Panc1 (cell line): Measurements from ENCODE around the gene APOM. TPM values are rescaled to one million over a fixed set of nuclear protein-coding genes. Genes with fewer than 3 reads are reported as not detected.

Source experiments
- ATAC-seq: fragments of 200-7000 bp; cut with Tn5 transposase; 2 replicates; pipeline ENCODE4 v1.9.1; 2020; ENCODE audit warnings: mild to moderate bottlenecking, moderate library complexity
- BruUV-seq: library from RNA; stranded (reverse); fragments of 400-500 nt; replicated peaks from 2 replicates; lab custom pipeline; 2021; lab: Mats Ljungman, UMichigan
- CTCF ChIA-PET: fragments of 300-600 bp; sonication (Branson Sonifier 250); formaldehyde crosslinking; loops from one replicate; lab custom pipeline; 2022; ENCODE audit warnings: antibody characterized with exemption; lab: Charles Lee
- POLR2A ChIA-PET: fragments of 300-600 bp; sonication (Branson Sonifier 250); formaldehyde crosslinking; loops from one replicate; lab custom pipeline; 2022; ENCODE audit warnings: antibody characterized with exemption; lab: Charles Lee
- DNase-seq: peaks from one replicate; pipeline ENCODE4 v3.0.0-alpha.2; 2010; ENCODE audit warnings: low read depth, low spot score
- H3K27ac ChIP-seq: 2 replicates; pipeline ENCODE4 v1.5.1; 2011; ENCODE audit warnings: mild to moderate bottlenecking, low read length, inconsistent platforms
- H3K27me3 ChIP-seq: fragments of 200-500 bp; sonication (Bioruptor generic); 2 replicates; pipeline ENCODE4 v1.6.0; 2014; ENCODE audit warnings: low read length, inconsistent platforms; ENCODE audit not compliant: control insufficient read depth, insufficient read depth
- H3K36me3 ChIP-seq: fragments of 200-500 bp; sonication (Bioruptor generic); 2 replicates; pipeline ENCODE4 v1.5.1; 2014; ENCODE audit warnings: inconsistent platforms, mild to moderate bottlenecking, low read length, moderate library complexity; ENCODE audit not compliant: control insufficient read depth, insufficient read depth
- H3K4me1 ChIP-seq: 2 replicates; pipeline ENCODE4 v1.5.1; 2011; ENCODE audit warnings: inconsistent platforms, mild to moderate bottlenecking, low read length, moderate library complexity; ENCODE audit not compliant: control insufficient read depth, insufficient read depth
- H3K4me3 ChIP-seq, 2 experiments: 2 replicates each; pipeline ENCODE4 v1.5.1; 2011 to 2012; ENCODE audit warnings: low read depth in 2 of 2, low read length in 2 of 2, mild to moderate bottlenecking in 2 of 2, inconsistent platforms in 1 of 2, moderate library complexity in 1 of 2
- H3K9me3 ChIP-seq: fragments of 200-500 bp; sonication (Bioruptor generic); 2 replicates; pipeline ENCODE4 v1.5.1; 2014; ENCODE audit warnings: low read depth, mild to moderate bottlenecking, inconsistent platforms, low read length, moderate library complexity; ENCODE audit not compliant: control insufficient read depth, insufficient read depth
- CTCF ChIP-seq: fragments of 450-650 bp; IDR thresholded peaks from 2 replicates; pipeline ENCODE4 v1.5.1; 2017; ENCODE audit warnings: mild to moderate bottlenecking
- POLR2AphosphoS5 ChIP-seq: IDR thresholded peaks from 2 replicates; pipeline ENCODE4 v1.6.1; 2012; ENCODE audit warnings: mild to moderate bottlenecking, low read depth, low read length, moderate library complexity
- REST ChIP-seq, 2 experiments: IDR thresholded peaks; 2 replicates each; pipeline ENCODE4 v1.6.1; 2011 to 2012; ENCODE audit warnings: low read depth in 2 of 2, control low read depth in 1 of 2, low read length in 1 of 2, mild to moderate bottlenecking in 1 of 2, moderate library complexity in 1 of 2; ENCODE audit not compliant: insufficient read depth in 1 of 2
- SIN3A ChIP-seq: IDR thresholded peaks from 2 replicates; pipeline ENCODE4 v1.6.1; 2012; ENCODE audit warnings: low read depth, mild to moderate bottlenecking, low read length, moderate library complexity, borderline replicate concordance; ENCODE audit not compliant: insufficient read depth
- TCF7L2 ChIP-seq: IDR thresholded peaks from 2 replicates; pipeline ENCODE4 v1.6.1; 2011; ENCODE audit warnings: mild to moderate bottlenecking, low read depth, low read length, inconsistent platforms
- in situ Hi-C: cut with HindIII; loops from 2 replicates; pipeline ENCODE4 v1.10.0; 2016; ENCODE audit warnings: low sequenced_read_pairs, low pct_unique_long_range_greater_than_20kb
- intact Hi-C: fragments of 100-400 bp; cut with micrococcal nuclease; formaldehyde crosslinking; loops from one replicate; pipeline ENCODE4 v1.10.0; 2022; ENCODE audit not compliant: unreplicated experiment
- total RNA-seq: library from RNA; stranded (reverse); gene quantifications from one replicate; pipeline ENCODE4 v1.2.1, GENCODE V29; 2021; ENCODE audit not compliant: unreplicated experiment

APOM gene
- total RNA-seq, 1 experiment from 2014 or later: 1.8 TPM

GRCh38 chr6:31634969-31635575 is 20.6 kb upstream of the APOM start:
- no peak for TF ChIP-seq CTCF
- no peak for TF ChIP-seq REST (IDR thresholded peaks at IDR 0.05; ENCODE audit: insufficient read depth in 1 of 2, low read depth in 2 of 2, low read length in 1 of 2)
- no peak for TF ChIP-seq TCF7L2
- Histone ChIP-seq H3K27ac (no peak overlapping the region), H3K4me1 (peaks cover 11% of the 10 kb centered on the region; the same call in 1 of the 2 replicates), H3K9me3 (no peaks in the 10 kb centered on the region), H3K36me3 (peaks cover 30% of the 10 kb centered on the region), H3K27me3 (no peaks in the 10 kb centered on the region), H3K4me3 (no peak overlapping the region)
- in situ Hi-C loops (no loop called here), intact Hi-C loops (no loop called here)
- CTCF ChIA-PET: no interaction called here
- POLR2A ChIA-PET: no interaction called here
- ATAC-seq (no peak), DNase-seq (no peak)
- no TSS peak for BruUV-seq

DNA sequence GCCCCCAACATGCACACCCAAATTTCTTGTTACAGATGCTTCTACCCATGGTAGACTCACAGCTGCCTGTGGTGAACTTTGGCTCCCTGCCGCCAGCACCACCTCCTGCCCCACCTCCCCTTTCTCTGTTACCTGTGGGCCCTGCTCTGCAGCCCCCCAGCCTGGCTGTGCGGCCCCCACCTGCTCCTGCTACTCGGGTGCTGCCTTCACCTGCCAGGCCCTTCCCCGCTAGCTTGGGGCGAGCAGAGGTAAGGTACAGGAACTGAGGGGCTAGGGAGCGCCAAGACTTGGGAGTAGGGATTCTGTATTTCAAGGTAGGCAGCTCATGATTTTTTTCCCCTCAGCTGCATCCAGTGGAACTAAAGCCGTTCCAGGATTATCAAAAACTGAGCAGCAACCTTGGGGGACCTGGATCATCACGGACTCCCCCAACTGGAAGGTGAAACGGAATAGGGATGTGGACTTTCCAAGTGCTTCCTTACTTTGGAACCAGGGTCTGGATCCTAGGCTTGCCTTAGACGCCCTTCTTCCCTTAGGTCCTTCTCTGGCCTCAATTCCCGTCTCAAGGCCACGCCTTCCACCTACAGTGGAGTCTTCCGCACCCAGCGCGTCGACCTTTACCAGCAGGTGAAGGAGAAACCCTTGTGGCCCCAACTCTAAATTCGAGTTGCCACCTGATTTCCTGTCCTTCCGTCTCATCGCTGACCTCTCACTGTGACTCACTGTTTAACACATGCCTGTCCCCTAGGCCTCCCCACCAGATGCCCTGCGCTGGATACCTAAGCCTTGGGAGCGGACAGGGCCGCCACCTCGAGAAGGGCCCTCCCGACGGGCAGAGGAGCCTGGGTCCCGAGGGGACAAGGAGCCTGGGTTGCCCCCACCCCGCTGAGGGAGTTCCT is 18.7 kb upstream of the APOM start:
- Histone ChIP-seq H3K27me3 (no peaks in the 10 kb centered on the region), H3K36me3 (peaks cover 28% of the 10 kb centered on the region), H3K4me1 (peaks cover 11% of the 10 kb centered on the region; the same call in 1 of the 2 replicates), H3K27ac (no peak overlapping the region), H3K9me3 (no peaks in the 10 kb centered on the region), H3K4me3 (no peak overlapping the region)
- ATAC-seq (no peak), DNase-seq (no peak)
- no TSS peak for BruUV-seq
- TF ChIP-seq REST (IDR thresholded peaks at IDR 0.05; ENCODE audit: insufficient read depth in 1 of 2, low read depth in 2 of 2, low read length in 1 of 2): no peak
- no peak for TF ChIP-seq CTCF
- no peak for TF ChIP-seq SIN3A
- no peak for TF ChIP-seq TCF7L2
- TF ChIP-seq POLR2AphosphoS5: no peak
- in situ Hi-C loops: no loop called here
- intact Hi-C loops: no loop called here
- ChIA-PET CTCF (no interaction called here), POLR2A (no interaction called here)
